ENCODE measurements around the gene SLC22A16. TPM values are rescaled to one million over a fixed set of nuclear protein-coding genes. Genes with fewer than 3 reads are reported as not detected.

The SLC22A16 gene
- polyA plus RNA-seq, 1 of the 3 experiments (the other 2 are of a cell fraction): not detected

- ChIA-PET CTCF (interaction anchor here (0.7 to 1.6 kb wide), 3 partner anchors 17 to 704 kb away, joined by 3 to 7 read pairs (median 6); no protein-coding TSS in a partner anchor), POLR2A (no interaction called here)
- TF ChIP-seq IRF3 (IDR thresholded peaks at IDR 0.05; ENCODE audit: low read depth, low read length): no peak
- peak; percentile 25 for TF ChIP-seq CHD2 (IDR thresholded peaks at IDR 0.05; ENCODE audit: low read length, partially characterized antibody)
- no peak for TF ChIP-seq FOXJ3 (CRISPR knock-in tag; IDR thresholded peaks at IDR 0.05)
- no peak for TF ChIP-seq CTCF (IDR thresholded peaks at IDR 0.05)
- no peak for TF ChIP-seq RXRA (IDR thresholded peaks at IDR 0.05; ENCODE audit: borderline replicate concordance, low read depth)
- TF ChIP-seq NFIC (IDR thresholded peaks at IDR 0.05; ENCODE audit: borderline replicate concordance): no peak
- Histone ChIP-seq H4K20me1 (ENCODE audit: insufficient read depth) (no peaks in the 10 kb centered on the region), H3K27me3 (ENCODE audit: insufficient read depth) (no peaks in the 10 kb centered on the region), H3K9me2 (no peaks in the 10 kb centered on the region), H3K9ac (no peak overlapping the region), H3K9me3 (no peaks in the 10 kb centered on the region), H3F3A (replicated peaks; ENCODE audit: insufficient read depth) (no peaks in the 10 kb centered on the region), H3K4me2 (no peak overlapping the region), H3K4me1 (ENCODE audit: control insufficient read depth in 1 of 2, insufficient read depth in 2 of 2, low read depth in 1 of 2, low read length in 1 of 2) (peaks cover 0 to 5% of the 10 kb centered on the region in 2 experiments; a peak in 1 of 4 replicates), H3K36me3 (replicated peaks in 1 of 2; ENCODE audit: control insufficient read depth in 1 of 2, insufficient read depth in 2 of 2, low read length in 1 of 2) (no peaks in the 10 kb centered on the region), H2AFZ (ENCODE audit: low read depth) (no peak overlapping the region), H3K27ac (ENCODE audit: low read depth in 2 of 2, low read length in 1 of 2) (no peak overlapping the region), H3K4me3 (ENCODE audit: low read depth in 2 of 2, low read length in 1 of 2) (no peak overlapping the region), H3K79me2 (ENCODE audit: insufficient read depth) (no peaks in the 10 kb centered on the region)
- DNase-seq: peak; percentile 69
- 48% methylated on average over 5 of the region's 6 CpGs for WGBS (ENCODE audit: low lambda C conversion rate)
Measured at GRCh38 chr6:110408901-110409300, 67.5 kb downstream of the SLC22A16 start.

GRCh38 chr6:110404607-110405006 is 71.8 kb downstream of the SLC22A16 start:
- DNase-seq: no peak
- Histone ChIP-seq H3K9ac (no peak overlapping the region), H3K9me3 (no peaks in the 10 kb centered on the region), H3K36me3 (replicated peaks in 1 of 2; ENCODE audit: control insufficient read depth in 1 of 2, insufficient read depth in 2 of 2, low read length in 1 of 2) (no peaks in the 10 kb centered on the region), H2AFZ (ENCODE audit: low read depth) (no peak overlapping the region), H3K9me2 (no peaks in the 10 kb centered on the region), H3K4me1 (ENCODE audit: control insufficient read depth in 1 of 2, insufficient read depth in 2 of 2, low read depth in 1 of 2, low read length in 1 of 2) (peaks cover 0 to 5% of the 10 kb centered on the region in 2 experiments; a peak in 1 of 4 replicates), H3K27me3 (ENCODE audit: insufficient read depth) (no peaks in the 10 kb centered on the region), H3K27ac (ENCODE audit: low read depth in 2 of 2, low read length in 1 of 2) (no peak overlapping the region), H3K4me2 (no peak overlapping the region), H3K79me2 (ENCODE audit: insufficient read depth) (no peaks in the 10 kb centered on the region), H3K4me3 (ENCODE audit: low read depth in 2 of 2, low read length in 1 of 2) (no peak overlapping the region), H4K20me1 (ENCODE audit: insufficient read depth) (no peaks in the 10 kb centered on the region), H3F3A (replicated peaks; ENCODE audit: insufficient read depth) (no peaks in the 10 kb centered on the region)
- WGBS (ENCODE audit: low lambda C conversion rate): 71% methylated on average over 8 of the region's 8 CpGs
- CTCF ChIA-PET: interaction anchor here (1.1 to 4.3 kb wide), 2 partner anchors 12 to 365 kb away, joined by 3 to 29 read pairs; no protein-coding TSS in a partner anchor
- POLR2A ChIA-PET: no interaction called here
- TF ChIP-seq NFIC (IDR thresholded peaks at IDR 0.05; ENCODE audit: borderline replicate concordance) (no peak), REST (IDR thresholded peaks at IDR 0.05; ENCODE audit: low read depth, low read length) (no peak), RFX5 (IDR thresholded peaks at IDR 0.05; ENCODE audit: low read length) (no peak), YY1 (IDR thresholded peaks at IDR 0.05; ENCODE audit: low read depth) (no peak), CTCF (IDR thresholded peaks at IDR 0.05) (no peak), EZH2phosphoT487 (IDR thresholded peaks at IDR 0.05; ENCODE audit: borderline replicate concordance, low read depth) (no peak), EP300 (IDR thresholded peaks at IDR 0.05; ENCODE audit: borderline replicate concordance in 1 of 2, low read depth in 1 of 2, low read length in 1 of 2) (no peak), MXI1 (IDR thresholded peaks at IDR 0.05; ENCODE audit: low read depth, low read length) (no peak), RXRA (IDR thresholded peaks at IDR 0.05; ENCODE audit: borderline replicate concordance, low read depth) (no peak), RAD21 (IDR thresholded peaks at IDR 0.05; ENCODE audit: low read length) (no peak), USF2 (IDR thresholded peaks at IDR 0.05; ENCODE audit: borderline replicate concordance, low read depth, low read length) (no peak), MEF2A (IDR thresholded peaks at IDR 0.05; ENCODE audit: borderline replicate concordance, low read depth) (no peak)

Data from SK-N-SH (cell line).